ENCODE data around the gene HGD.

HGD gene

GRCh38 chr3:120685411-120685810 is 3.4 kb upstream of the HGD start:
- no peak for DNase-seq (ENCODE audit: low read depth in 2 of 2)

GRCh38 chr3:120684896-120685295 is 2.9 kb upstream of the HGD start:
- DNase-seq (ENCODE audit: low read depth in 2 of 2): peak in 1 of 2 donors; percentile 37
- H3K4me3 ChIP-seq (replicated peaks in 1 of 2; ENCODE audit: low read depth in 2 of 2, low read length in 2 of 2): no peak overlapping the region
- no peak for TF ChIP-seq CTCF (IDR thresholded peaks at IDR 0.05; ENCODE audit: low read depth, low read length)

More at GRCh38 chr3:120685411-120685810, 3.4 kb upstream of the HGD start:
- no peak overlapping the region for H3K4me3 ChIP-seq (replicated peaks in 1 of 2; ENCODE audit: low read depth in 2 of 2, low read length in 2 of 2)
- TF ChIP-seq CTCF (IDR thresholded peaks at IDR 0.05; ENCODE audit: low read depth, low read length): no peak

GRCh38 chr3:120683671-120684301 is 1.7 kb upstream of the HGD start:
- no peak for TF ChIP-seq CTCF (IDR thresholded peaks at IDR 0.05; ENCODE audit: low read depth, low read length)
- H3K4me3 ChIP-seq (replicated peaks in 1 of 2; ENCODE audit: low read depth in 2 of 2, low read length in 2 of 2): no peak overlapping the region
- DNase-seq (ENCODE audit: low read depth in 2 of 2): no peak

GRCh38 chr3:120683213-120683612 is 1.2 kb upstream of the HGD start:
- no peak for DNase-seq (ENCODE audit: low read depth in 2 of 2)
- no peak for TF ChIP-seq CTCF (IDR thresholded peaks at IDR 0.05; ENCODE audit: low read depth, low read length)
- no peak overlapping the region for H3K4me3 ChIP-seq (replicated peaks in 1 of 2; ENCODE audit: low read depth in 2 of 2, low read length in 2 of 2)

GRCh38 chr3:120681506-120682038 is 467 bp downstream of the HGD start:
- TF ChIP-seq CTCF (IDR thresholded peaks at IDR 0.05; ENCODE audit: low read depth, low read length): no peak
- no peak for DNase-seq (ENCODE audit: low read depth in 2 of 2)
- no peak overlapping the region for H3K4me3 ChIP-seq (replicated peaks in 1 of 2; ENCODE audit: low read depth in 2 of 2, low read length in 2 of 2)

- no peak for DNase-seq (ENCODE audit: low read depth in 2 of 2)
- TF ChIP-seq CTCF (IDR thresholded peaks at IDR 0.05; ENCODE audit: low read depth, low read length): no peak
- no peak overlapping the region for H3K4me3 ChIP-seq (replicated peaks in 1 of 2; ENCODE audit: low read depth in 2 of 2, low read length in 2 of 2)
Observed at GRCh38 chr3:120681018-120681417, 1.0 kb downstream of the HGD start.
